Osteocyte (in vitro differentiated cells): ENCODE results near the gene ARHGAP42. TPM values are rescaled to one million over a fixed set of nuclear protein-coding genes. Genes with fewer than 3 reads are reported as not detected.
"Not testable (repeated sequence)": the region's sequence is repeated elsewhere in the genome, so short reads cannot be mapped to it uniquely, and the experiment has no call there.

Experiments
- DNase-seq: peaks from one replicate; pipeline ENCODE4 v3.0.0; 2021; ENCODE audit warnings: mixed read lengths; ENCODE audit not compliant: unreplicated experiment; ENCODE audit errors: extremely low spot score
- H3K27ac Mint-ChIP-seq: one replicate; pipeline ENCODE4 v1.8.0; 2021; ENCODE audit warnings: mild to moderate bottlenecking, mixed read lengths; ENCODE audit not compliant: unreplicated experiment
- H3K27me3 Mint-ChIP-seq: one replicate; pipeline ENCODE4 v1.8.0; 2021; ENCODE audit warnings: mixed read lengths; ENCODE audit not compliant: unreplicated experiment
- H3K36me3 Mint-ChIP-seq: one replicate; pipeline ENCODE4 v1.8.0; 2021; ENCODE audit warnings: mixed read lengths; ENCODE audit not compliant: unreplicated experiment
- H3K4me1 Mint-ChIP-seq: one replicate; pipeline ENCODE4 v1.8.0; 2021; ENCODE audit warnings: mixed read lengths; ENCODE audit not compliant: unreplicated experiment
- H3K4me3 Mint-ChIP-seq: one replicate; pipeline ENCODE4 v1.8.0; 2021; ENCODE audit warnings: mild to moderate bottlenecking, moderate library complexity, mixed read lengths; ENCODE audit not compliant: unreplicated experiment
- H3K9me3 Mint-ChIP-seq: one replicate; pipeline ENCODE4 v1.8.0; 2021; ENCODE audit warnings: mixed read lengths; ENCODE audit not compliant: unreplicated experiment
- CTCF ChIP-seq: fragments of 200-600 bp; sonication (generic); IDR thresholded peaks from 2 replicates; pipeline ENCODE4 v1.5.0; 2021; ENCODE audit warnings: antibody characterized with exemption, mild to moderate bottlenecking, moderate library complexity
- total RNA-seq: library from RNA; stranded (reverse); gene quantifications from 2 replicates; pipeline ENCODE4 v1.2.1, GENCODE V29; 2021

Gene ARHGAP42
- total RNA-seq, 1 donor from 2014 or later = 12.7 TPM

- no peak for DNase-seq
- Mint-ChIP-seq H3K27me3 (peaks cover 40% of the 10 kb centered on the region), H3K4me3 (no peak overlapping the region), H3K27ac (no peak overlapping the region), H3K36me3 (no peaks in the 10 kb centered on the region), H3K4me1 (no peaks in the 10 kb centered on the region), H3K9me3 (no peaks in the 10 kb centered on the region)
- no peak for TF ChIP-seq CTCF
These were observed 322.6 kb downstream of the ARHGAP42 start for GRCh38 chr11:101009690-101010055.

- Mint-ChIP-seq H3K27ac (no peak overlapping the region), H3K27me3 (peaks cover 50% of the 10 kb centered on the region)
- DNase-seq = no peak
These were observed 323.8 kb downstream of the ARHGAP42 start for GRCh38 chr11:101010899-101011298.

GRCh38 chr11:101011881-101012280 is 324.8 kb downstream of the ARHGAP42 start:
- H3K4me1 Mint-ChIP-seq = no peaks in the 10 kb centered on the region

More at GRCh38 chr11:101010899-101011298, 323.8 kb downstream of the ARHGAP42 start:
- no peak overlapping the region for H3K4me3 Mint-ChIP-seq
- H3K4me1 Mint-ChIP-seq = no peaks in the 10 kb centered on the region
- H3K9me3 Mint-ChIP-seq = no peaks in the 10 kb centered on the region
- no peaks in the 10 kb centered on the region for H3K36me3 Mint-ChIP-seq
- no peak for TF ChIP-seq CTCF

GRCh38 chr11:101013702-101014101 is 326.6 kb downstream of the ARHGAP42 start:
- not testable (repeated sequence) for DNase-seq, H3K4me3 Mint-ChIP-seq, H3K4me1 Mint-ChIP-seq, H3K27ac Mint-ChIP-seq, H3K9me3 Mint-ChIP-seq, H3K36me3 Mint-ChIP-seq
- H3K27me3 Mint-ChIP-seq = peaks cover 52% of the 10 kb centered on the region

More at GRCh38 chr11:101011881-101012280, 324.8 kb downstream of the ARHGAP42 start:
- no peak for TF ChIP-seq CTCF
- H3K27ac Mint-ChIP-seq = no peak overlapping the region
- no peaks in the 10 kb centered on the region for H3K9me3 Mint-ChIP-seq
- no peak overlapping the region for H3K4me3 Mint-ChIP-seq
- DNase-seq = no peak
- H3K36me3 Mint-ChIP-seq = no peaks in the 10 kb centered on the region
- peaks cover 47% of the 10 kb centered on the region for H3K27me3 Mint-ChIP-seq

GRCh38 chr11:101014600-101015285 is 327.7 kb downstream of the ARHGAP42 start:
- H3K36me3 Mint-ChIP-seq = no peaks in the 10 kb centered on the region
- no peaks in the 10 kb centered on the region for H3K9me3 Mint-ChIP-seq
- H3K4me1 Mint-ChIP-seq = no peaks in the 10 kb centered on the region
- peaks cover 53% of the 10 kb centered on the region for H3K27me3 Mint-ChIP-seq
- no peak for TF ChIP-seq CTCF
- H3K27ac Mint-ChIP-seq = no peak overlapping the region
- no peak for DNase-seq
- H3K4me3 Mint-ChIP-seq = no peak overlapping the region
